Medulla oblongata (tissue), 1 donor: ENCODE data around the gene CDC26.
"Not testable (repeated sequence)": the region's sequence is repeated elsewhere in the genome, so short reads cannot be mapped to it uniquely, and the experiment has no call there.

ENCODE experiments used
- DNase-seq: peaks from one replicate; pipeline ENCODE4 v3.0.0-alpha.2; 2015; ENCODE audit errors: extremely low spot score

The CDC26 gene

DNA sequence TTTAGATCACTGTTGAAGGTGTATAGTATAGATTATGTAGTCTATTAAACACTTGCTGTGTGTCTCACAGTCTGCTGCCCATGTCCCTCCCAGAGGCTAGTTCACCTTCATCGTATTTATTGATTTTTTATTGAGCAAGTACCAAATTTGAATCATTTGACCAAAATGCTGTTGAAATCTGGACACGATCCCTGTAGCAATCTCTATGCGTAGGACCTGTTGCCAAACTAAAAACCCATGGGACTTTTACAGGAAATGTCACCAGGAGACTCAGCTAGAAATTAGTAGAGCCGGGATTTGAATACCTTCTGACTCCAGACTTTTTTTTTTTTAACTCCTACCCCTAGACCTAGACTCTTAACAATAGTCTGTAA, 36.5 kb downstream of the CDC26 start:
- no peak for DNase-seq

GRCh38 chr9:113238202-113238858, 37.0 kb downstream of the CDC26 start:
- no peak for DNase-seq

DNA sequence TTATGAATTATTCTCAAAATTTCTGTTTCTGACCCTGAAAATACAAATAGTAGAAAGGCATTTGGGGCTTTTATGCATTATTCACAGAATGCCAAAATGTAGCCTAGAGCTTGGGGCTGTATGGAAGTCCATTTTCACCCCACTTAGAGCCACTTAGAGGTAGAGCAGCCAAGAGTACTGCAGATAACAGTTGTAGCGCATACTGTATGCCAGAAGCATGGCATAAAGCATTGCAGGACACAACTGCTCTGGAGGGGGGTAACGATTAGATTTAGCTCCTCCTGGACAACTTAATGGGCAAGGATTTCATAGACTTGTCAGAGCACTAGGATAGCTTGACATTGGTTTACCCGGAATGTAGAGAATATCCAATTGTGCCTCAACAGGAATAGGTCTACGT, 38.3 kb downstream of the CDC26 start:
- no peak for DNase-seq

DNA sequence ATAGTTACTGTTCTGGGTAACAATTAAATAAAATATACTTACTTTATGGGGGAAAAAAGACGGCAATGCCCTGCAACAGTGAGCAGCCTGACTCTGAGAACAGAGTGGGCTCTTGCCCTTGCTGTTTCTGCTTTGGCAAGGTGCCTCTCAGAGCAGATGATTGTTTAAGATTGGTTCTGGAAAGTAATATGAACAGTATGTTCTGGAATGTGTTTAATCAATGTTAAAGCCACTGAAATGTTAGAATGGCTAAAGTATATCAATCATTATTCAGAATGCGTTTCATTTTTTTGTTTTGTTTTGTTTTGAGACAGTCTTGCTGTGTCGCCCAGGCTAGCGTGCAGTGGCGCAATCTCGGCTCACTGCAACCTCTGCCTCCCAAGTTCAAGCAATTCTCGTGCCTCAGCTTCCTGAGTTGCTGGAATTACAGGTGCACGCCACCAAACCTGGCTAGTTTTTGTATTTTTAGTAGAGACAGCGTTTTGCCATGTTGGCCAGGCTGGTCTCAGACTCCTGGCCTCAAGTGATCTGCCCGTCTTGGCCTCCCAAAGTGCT, 39.6 kb downstream of the CDC26 start:
- not testable (repeated sequence) for DNase-seq

DNA sequence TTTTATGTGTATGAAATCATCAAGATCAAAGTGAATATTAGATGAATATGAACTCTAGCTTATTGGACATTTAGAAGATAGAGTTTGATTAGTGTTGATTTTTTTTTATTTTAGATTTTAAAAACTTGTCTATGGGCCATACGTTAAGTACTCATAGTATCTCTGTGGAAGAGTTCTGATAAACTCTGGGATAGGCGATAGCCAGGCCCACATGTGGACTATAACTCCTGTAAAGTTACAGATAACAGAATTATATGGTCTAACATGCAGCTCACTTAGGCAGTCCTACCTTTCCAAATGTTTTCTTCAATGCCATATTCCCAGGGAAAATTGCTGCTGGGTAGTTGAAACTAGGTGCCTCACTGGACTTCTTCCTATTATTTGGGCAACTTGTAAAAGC, 43.7 kb downstream of the CDC26 start:
- DNase-seq = no peak

GRCh38 chr9:113228130-113228665, 47.2 kb downstream of the CDC26 start:
- DNase-seq = no peak

GRCh38 chr9:113227436-113227835, 47.9 kb downstream of the CDC26 start:
- DNase-seq = no peak

DNA sequence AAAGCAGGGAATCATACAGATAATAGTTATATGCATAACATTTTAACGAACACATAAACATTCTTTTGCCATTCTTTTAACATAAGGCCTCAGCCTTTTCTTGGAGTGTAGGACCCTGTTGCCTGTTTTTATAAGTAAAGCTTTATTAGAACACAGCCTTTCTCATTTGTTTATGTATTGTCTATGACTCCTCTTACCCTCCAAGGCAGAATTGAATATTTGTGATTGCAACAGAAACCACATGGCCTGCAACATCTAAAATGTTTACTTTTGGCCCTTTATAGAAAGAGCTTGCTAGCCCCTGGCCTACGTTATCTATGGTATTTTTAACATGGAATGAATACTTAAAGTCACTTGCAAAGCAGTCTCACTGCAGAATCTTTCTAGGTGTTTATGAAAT, 51.4 kb downstream of the CDC26 start:
- DNase-seq = no peak

DNA sequence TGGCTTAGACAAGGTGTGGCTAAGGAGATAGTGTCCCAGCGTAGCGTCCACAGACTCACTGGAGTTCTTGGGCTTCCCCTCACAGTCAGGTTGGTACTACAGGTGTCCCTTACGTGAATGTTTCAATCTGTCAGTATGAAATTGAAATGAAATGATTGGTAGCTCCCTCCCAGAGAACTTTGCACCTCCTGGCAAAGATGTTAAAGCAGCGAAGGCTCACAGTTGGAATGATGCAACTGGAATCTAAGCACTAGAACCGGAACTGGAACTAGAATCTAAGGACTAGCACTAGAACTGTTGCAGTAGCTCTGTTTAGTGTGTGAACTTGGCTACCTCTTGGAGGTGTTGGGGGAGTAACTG, 52.9 kb downstream of the CDC26 start:
- DNase-seq = no peak

GRCh38 chr9:113221800-113222481, 53.4 kb downstream of the CDC26 start:
- DNase-seq = peak; percentile 26

DNA sequence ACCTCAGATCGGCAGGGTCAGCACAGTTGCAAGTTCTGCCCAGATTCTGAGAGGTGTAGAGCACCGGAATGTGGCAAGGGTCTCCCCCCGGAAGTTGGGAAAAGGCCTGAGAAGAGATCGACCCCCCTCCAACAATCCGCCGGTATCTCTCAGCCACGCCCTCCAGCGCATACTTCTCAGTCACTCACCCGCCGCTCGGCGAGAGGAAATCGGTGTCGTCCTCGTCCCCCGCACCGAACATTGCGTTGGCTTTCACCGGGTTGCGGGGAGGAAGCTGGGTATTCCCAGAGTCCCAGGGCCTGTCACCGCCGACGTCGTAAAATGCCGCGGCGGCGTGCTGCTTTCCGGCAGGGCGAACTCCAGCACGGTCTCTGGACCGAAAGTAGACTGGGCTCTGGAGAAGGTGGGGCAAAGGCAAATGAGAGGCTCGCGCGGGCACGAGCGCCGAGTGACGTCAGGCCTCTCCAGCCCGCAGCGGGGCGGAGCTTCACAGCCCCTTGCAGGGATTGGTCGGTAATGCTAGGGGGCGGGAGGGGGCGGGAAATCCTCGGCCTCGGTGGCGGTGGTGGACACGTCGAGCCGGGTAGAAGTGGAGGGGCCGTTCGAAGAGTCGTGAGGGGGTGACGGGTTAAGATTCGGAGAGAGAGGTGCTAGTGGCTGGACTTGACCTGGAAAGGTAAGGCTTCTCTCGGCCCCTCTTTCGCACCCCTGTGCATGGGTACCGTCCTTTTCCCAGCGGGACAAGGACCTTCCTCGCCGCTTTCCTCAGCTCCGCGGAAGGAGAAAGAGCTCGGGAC, 54.2 kb downstream of the CDC26 start, which contains the start of the genes FKBP15 and SLC31A1:
FKBP15 (minus strand) TSS at position 275 of the 797 bp plus-strand sequence; CDS start at position 241, 34 bp downstream.
SLC31A1 (plus strand) TSS at position 542 of the 797 bp plus-strand sequence. CDS start 34,605 bp downstream, outside the sequence.
- peak; percentile 99 for DNase-seq

DNA sequence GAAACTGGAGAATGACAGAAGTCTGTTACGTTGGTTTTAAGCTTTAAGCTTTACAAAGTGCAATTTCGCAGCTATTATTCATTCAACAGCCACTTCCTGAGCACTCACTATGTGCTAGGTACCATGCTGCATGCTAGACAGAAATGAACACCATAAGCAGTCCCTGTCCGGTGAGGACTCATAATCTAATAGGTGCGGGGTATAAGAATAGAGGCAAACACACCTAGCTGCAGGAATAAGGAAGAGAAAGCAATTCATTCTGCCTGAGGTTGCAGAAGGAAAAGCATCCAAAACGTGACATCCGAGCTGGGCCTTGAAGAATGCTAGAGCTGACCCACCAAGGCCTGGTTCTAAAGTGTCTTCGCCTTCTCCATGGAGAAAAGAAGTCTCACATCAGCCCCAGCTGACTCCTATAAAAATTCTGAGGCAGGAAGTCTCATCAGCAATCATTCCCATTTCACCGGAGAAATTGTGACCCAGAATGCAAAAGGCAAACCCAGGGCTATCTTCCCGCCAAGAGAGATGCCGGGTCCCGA, 54.8 kb downstream of the CDC26 start:
- peak; percentile 21 for DNase-seq

GRCh38 chr9:113219969-113220368, 55.4 kb downstream of the CDC26 start:
- DNase-seq = peak; percentile 40

GRCh38 chr9:113219186-113219936, 56.0 kb downstream of the CDC26 start:
- DNase-seq = peak; percentile 62
